OCI-LY3 (cell line): ENCODE results near the gene SKAP2.

Experiments
- EZH2phosphoT487 ChIP-seq: fragments of 200-600 bp; shearing (Covaris generic); IDR thresholded peaks from 2 replicates; pipeline ENCODE4 v1.6.1; 2018; ENCODE audit warnings: antibody characterized with exemption, mixed run types, low read depth
- TF ChIP-seq, protein P1 (sequence below): fragments of 200-600, 300-600 bp; sonication (generic); IDR thresholded peaks from 2 replicates; pipeline ENCODE4 v1.5.1; 2014; ENCODE audit warnings: antibody characterized with exemption, low read length, low read depth

DNA sequence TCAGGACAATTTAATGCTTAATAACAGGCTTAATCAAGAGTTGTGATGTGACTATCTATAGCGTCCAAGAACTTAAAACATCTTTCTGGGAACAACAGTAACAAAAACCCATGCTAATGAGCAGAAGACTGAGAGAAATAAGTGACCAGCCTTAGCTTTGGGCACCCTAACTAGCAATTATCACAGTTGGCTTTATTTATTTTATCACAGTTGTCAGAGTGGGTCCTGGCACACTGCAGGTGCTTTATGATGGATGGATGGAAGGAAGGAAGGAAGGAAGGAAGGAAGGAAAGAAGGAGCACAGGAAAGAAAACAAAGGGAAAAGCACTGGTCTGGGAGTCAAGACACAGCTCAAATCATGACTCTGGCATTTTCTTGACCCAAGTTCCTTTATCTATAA, 181.1 kb downstream of the SKAP2 start:
- TF ChIP-seq, protein P1, sequence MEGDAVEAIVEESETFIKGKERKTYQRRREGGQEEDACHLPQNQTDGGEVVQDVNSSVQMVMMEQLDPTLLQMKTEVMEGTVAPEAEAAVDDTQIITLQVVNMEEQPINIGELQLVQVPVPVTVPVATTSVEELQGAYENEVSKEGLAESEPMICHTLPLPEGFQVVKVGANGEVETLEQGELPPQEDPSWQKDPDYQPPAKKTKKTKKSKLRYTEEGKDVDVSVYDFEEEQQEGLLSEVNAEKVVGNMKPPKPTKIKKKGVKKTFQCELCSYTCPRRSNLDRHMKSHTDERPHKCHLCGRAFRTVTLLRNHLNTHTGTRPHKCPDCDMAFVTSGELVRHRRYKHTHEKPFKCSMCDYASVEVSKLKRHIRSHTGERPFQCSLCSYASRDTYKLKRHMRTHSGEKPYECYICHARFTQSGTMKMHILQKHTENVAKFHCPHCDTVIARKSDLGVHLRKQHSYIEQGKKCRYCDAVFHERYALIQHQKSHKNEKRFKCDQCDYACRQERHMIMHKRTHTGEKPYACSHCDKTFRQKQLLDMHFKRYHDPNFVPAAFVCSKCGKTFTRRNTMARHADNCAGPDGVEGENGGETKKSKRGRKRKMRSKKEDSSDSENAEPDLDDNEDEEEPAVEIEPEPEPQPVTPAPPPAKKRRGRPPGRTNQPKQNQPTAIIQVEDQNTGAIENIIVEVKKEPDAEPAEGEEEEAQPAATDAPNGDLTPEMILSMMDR, result no peak
- TF ChIP-seq EZH2phosphoT487, result no peak
